Measurements from ENCODE around the gene VWA8.
"Not testable (repeated sequence)": the region's sequence is repeated elsewhere in the genome, so short reads cannot be mapped to it uniquely, and the experiment has no call there.

Gene VWA8

DNA sequence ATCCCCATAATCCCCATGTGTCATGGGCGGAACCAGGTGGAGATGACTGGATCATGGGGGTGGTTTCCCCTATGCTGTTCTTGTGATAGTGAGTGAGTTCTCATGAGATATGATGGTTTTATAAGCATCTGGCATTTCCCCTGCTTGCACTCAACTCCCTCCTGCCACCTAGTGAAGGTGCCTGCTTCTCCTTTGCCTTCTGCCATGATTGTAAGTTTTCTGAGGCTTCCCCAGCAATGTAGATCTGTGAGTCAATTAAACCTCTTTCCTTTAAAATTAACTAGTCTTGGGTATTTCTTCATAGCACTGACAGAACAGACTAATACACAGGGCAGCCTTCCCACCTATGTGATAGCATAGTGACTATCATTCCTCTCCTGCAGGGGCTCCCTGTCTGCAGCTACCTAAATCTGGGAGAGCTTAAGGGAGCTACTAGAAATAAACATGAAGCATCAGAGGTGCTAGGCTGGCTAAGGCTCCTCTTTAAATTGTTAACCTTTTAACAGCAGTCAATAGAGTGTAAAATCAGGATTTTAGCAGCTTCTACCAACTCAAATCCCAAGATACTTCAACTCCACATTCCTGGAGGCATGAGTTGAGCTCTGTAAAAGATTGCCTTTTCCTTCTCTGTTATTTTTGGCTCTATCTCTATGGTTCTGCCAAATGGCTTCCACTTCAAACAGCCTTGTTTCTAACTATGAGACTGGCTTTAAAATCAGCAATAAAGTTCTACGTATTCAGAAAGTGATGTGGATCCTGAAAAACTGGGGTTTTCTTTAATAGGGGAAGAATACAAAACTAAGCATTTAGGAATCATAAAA is 112.3 kb downstream of the VWA8 start:
- no peak for DNase-seq

DNA sequence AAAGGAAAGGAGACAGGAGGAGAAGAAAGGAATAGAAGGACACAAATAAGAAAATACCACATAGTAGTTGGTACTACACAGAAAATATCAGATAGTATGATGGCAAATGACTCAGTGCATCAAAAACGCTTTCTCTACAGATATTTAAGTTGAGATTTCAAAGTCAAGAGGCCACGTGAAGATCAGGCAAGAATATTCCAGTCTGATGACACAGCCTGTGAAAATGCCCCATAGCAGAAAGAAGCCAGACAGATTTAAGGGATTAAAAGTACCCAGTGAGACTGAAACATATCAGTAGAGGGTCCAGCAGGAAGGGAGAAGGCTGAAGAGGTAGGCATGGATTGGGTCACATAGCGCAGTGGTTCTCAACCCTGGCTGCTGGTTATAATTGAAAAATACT is 113.7 kb downstream of the VWA8 start:
- no peak for DNase-seq

DNA sequence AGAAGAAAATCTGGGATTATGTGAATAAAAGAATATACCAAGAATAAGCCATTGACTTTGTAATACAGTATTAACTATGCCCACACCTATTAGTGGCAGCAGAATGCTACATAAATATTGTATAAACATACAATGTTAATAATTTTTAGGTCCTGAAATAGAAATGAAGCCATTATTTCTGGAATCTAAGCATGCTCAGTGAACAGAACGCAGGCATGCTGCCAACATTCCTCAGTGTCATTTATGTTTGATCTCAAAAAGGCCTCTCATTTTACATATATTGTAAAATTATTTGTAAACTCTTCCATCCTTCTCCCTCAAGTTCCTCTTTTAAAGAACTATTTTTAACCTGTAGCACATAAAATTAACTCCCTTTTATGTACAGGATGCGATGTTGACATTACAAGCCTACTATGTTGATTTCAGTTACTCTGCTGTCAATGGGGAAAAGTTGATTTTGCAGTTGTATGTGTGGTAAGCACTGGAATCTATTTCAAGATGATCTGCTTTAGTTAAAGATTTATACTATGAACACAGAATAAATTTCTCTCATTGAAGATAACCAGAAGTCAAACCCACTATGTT is 118.8 kb downstream of the VWA8 start:
- no peak for DNase-seq

DNA sequence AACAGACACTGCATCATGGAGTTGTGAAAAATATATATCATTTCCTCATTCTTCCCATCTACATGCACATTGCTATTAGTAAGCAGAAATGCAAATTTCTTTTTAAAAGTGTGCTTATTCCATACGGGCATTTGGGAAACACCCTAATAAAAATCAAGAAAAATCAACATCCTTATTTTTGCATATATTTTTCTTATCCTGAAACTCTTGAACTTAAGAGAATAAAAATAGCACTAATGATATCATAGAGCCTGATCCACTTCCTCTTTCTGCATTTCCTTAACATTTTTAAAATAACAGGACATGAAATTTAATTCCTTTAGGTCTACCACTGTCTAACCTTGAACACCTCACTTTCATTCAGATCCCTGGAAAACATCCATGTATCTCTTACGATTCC is 123.3 kb downstream of the VWA8 start:
- DNase-seq = no peak

DNA sequence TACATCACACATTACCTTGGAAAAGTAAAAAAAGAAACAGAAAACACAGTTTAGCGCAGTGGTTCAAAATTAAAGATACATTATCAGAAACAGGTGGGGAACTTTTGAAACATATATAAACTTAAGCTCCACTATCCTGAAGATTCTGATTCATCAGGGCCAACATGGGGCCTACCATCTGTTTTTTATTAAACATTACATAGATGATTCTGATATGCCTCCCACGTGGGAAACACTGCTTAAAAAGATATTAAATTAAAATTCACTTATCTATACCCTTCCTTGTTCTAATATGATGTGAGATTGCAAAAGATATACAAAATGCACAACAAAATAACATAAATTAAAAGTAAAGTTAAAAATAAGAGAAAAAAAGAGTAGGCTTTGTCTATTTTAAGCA is 125.0 kb downstream of the VWA8 start:
- DNase-seq = no peak

DNA sequence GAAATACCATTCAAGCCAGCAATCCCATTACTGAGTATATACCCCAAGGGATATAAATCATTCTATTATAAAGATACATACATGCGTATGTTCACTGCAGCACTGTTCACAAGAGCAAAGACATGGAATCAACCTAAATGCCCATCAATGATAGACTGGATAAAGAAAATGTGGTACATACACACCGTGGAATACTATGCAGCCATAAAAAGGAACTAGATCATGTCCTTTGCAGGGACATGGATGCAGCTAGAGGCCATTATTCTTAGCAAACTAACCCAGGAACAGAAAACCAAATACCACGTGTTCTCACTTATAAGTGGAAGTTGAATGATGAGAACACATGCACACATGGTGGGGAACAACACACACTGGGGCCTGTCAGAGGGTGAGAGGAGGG is 126.2 kb downstream of the VWA8 start:
- not testable (repeated sequence) for DNase-seq

DNA sequence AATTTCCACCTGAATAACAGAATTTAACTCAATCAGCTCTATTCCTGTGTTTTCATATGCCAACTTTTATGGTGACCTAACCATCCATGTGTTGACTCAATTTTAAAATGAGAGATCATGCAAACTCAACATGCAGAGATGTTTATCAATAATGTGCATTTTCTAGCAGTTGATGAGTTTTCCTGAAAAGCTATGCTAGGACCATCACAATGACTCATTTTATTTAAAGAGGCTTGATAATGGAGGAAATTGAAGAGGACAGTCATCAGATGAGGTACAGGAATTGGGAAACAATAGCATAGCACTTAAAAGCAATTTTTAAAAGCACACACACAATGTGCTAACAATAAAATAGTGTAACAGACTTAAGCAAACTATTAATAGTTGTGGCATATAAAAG is 127.1 kb downstream of the VWA8 start:
- no peak for DNase-seq

DNA sequence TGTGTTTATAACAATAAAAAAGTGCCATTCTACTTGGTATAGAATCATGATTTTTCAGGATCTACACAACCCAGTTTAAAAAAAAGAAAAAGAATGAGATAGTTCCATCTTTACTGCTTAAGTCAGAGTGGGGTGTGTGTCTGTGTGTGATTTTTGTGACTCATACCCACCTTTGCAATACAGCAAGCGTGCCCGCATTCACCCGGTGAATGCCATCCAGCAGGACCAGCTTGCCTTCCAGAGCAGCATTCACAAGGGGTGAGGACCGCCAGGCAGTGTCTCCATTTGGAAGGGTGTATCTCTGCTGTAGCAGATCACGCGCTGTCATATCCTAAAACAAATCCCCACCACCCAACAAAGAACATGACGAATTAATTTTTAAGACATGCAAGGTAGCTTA is 127.7 kb downstream of the VWA8 start:
- DNase-seq = no peak

DNA sequence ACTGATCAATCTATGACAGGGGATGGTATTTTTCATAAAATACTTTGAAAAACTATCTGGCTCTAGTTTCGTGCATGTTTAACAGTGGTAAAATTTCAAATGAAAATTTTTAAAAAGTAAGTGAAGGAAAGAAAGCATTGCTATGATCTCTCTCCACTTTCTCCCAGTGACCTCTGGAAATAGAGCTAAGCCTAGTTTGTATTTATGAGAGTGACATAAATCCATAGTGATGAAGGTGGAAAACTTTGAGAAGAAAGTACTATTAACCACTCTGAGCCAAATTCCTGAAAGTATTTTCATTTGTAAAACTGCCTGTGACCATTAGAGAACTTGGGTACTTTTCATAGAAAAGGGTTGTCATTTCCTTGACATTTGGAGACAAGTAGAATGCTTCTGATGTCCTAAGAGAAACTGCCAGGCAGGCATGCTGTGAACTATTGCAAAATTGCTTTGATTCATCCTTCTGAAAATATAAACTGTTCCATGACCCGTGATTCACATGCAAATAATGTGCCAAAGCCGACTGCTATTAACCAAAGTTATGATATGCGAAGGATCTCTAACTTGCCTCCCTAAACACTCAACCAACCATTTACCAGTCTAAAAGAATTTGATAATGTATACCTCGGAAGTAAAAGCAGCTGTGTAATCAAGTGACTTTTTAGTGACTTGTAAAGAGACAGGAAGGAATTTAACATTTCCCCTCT is 133.2 kb downstream of the VWA8 start:
- no peak for DNase-seq

DNA sequence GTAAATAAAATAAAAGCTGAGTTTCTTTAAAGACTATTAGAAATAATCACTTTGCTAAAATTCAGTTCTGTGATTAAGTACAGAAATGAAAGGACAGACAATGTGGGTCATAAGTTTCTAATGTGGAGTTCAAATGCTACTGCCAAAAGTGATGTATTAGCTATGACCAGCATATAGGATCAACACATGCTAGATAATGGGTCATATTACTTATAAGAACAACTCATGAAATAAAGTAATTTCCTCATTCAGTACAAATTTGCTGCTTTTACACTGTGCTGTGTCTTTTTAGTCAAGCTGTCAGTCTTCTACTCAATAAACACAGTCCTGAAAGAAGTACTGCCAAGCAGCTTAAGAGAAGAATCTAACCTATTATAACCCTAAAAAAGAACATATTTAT is 135.2 kb downstream of the VWA8 start:
- DNase-seq = no peak

DNA sequence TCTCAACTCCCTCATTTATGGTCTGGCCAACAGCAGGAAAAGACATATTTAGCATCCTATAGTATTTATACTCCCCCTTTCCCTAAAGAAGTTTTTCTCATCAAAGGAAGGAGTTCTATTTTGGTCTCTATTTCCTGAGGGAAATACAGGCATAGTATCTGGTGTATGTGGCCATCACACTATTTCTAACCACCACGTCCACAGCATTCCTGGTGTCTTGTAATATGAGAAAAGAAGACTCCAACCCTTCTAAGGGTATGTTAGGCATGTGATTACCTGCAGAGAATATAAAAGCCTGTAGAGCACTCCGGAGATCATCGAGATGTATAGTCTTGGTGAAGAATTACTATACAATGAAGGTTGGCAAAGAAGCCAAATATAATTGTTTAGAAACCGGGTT is 137.4 kb downstream of the VWA8 start:
- DNase-seq = no peak

DNA sequence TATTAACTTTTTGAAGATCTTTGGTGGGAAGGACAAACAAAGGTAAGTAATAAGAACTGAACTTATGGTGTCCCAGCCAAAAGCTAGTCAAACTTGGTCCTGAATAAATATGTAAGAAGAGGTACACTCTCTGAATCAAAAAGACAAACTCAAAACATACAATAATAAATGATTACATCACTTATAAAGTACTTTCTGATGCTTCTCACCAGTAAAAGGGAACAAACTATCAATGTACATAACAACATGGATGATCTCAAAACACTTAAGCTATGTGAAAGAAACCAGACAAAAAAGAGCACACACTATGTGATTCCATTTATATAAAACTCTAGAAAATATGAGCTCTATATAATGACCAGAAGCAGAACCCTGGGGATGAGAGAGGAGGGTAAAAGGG is 138.3 kb downstream of the VWA8 start:
- DNase-seq = no peak

DNA sequence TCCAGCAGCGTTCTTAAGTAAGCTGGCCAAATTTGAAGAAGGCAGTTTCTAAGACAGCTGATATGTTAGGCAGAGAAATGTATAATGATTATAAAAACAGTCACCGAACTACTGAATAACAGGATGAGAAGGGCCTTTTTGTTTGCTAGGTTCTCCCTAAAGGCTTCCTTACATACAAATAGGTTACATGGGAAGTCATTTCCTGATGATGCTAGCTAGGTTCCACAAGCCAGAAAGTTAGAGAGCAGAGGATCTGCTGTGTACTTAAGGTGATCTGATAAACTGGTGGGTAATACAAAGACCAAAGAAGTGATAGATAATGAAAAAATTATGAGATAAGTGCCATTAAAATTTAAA is 139.7 kb downstream of the VWA8 start:
- no peak for DNase-seq

DNA sequence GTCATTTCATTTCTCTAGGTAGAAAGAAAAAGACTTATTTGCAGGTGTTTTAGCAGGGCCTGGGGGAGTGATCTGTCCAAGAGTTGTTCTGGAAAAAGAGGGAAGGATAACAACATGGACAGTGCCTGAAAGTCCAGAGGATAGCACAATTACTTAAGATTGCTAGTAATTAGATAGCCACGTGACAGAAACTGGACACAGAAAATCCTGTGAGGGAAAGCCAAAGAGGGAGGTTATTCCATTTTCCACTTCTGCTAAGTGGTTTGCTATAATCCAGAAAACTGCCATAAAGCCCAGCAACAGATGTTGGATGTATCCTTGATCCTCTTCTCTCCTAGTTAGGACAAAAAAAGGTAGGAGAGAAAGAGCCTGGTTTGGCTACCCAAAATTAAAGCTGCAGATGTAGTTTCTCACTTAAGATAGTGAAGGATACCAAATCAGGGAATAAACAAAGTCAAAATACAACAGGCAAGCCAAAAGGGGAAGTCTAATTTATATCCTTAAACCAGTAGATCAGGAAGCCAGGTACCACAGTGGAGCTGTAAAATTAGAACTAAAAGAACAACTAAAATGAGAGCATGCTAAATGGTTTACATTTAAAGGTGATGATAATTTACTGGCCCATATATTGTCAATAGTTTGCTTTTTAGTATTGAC is 140.2 kb downstream of the VWA8 start:
- DNase-seq = no peak

DNA sequence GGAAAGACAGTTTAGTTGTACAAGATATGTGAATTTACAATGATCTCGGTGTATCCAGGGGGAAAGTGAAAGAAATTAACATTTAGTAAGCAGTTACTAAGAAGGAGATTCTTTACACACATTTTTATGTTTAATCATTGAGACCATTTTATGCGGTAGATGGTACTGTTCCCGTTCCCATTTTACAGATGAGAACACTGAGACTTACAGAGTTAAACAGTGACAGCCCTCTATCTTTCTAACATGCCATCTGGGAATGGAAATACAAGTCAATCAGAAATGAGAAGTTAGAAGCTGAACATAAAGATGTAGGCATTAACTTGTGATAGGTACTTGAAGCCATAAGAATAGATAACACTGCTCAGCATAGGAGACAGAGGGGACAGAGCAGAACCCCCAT is 144.9 kb downstream of the VWA8 start:
- no peak for DNase-seq

DNA sequence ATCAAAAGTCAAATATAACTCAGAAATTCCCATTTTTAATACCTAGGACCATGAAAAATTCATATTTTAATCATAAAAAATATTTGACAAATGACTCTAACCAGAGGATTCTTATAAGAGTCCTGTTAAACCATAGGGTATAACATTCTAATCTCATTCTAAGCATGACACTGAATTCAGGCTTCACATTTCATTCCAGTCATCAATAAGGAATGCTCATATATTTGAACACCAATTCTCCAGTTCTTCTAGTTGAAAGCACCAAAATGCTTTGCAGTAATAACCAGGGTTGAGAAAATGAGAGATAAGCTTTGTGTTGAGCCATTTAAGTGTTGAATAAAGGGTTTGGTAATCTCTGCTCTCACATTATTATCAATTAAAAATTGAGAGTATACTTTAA is 147.5 kb downstream of the VWA8 start:
- DNase-seq = no peak

DNA sequence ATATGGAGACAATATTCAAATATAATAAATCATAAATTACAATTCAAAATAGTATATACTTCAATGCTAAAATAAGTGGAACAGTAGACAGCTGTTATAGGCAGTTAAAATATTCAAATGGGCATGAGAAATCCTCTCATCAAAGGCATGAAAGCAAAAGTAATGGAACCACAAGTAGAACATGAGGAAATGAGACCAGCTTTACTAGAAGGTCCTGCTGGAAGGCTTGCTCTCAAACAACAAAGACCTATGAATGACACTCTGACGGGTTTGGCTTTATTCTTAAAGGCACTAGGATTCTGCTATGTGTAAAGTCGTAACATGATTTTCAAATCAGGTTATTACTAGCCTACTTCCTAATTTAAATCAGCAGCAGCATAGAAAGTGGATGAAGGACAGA is 148.1 kb downstream of the VWA8 start:
- no peak for DNase-seq

DNA sequence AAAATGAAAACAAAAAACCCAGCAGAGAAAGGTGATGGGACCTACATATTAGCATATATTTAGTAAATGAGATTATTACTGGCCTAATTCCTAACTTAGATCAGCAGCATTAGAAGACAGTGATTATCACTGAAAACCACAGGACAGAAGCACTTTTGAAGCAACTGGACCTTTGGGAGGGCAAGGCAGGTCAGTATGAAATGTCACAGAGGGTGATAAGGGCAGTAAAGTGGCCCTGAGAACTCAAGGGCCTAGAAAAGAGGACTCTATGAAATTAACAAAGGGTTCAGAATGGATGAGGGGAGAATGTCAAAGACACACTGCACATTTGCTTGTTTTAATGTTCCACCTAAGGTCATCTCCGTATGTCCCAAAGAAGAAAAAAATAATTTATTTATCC is 148.7 kb downstream of the VWA8 start:
- DNase-seq = no peak

DNA sequence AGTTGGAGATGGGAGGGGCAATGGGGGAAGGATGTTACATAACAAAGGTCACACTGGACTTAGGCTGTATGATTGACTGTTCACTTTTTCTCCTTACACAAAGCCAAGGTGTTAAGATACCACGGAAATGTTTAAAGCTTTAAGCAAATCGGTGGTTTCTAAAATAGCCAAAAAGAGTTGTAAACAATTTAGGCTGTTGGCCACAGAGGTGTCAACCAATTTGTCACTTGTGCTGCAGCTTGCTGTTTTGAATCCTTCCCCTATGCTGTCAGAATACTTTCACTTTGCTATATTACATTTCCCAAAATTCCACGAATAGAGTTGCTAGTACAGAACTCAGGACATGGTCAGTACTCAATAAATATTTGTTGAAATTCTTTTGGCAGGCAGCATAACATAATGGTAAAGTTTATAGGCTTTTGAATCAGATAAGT is 149.3 kb downstream of the VWA8 start:
- DNase-seq = no peak

DNA sequence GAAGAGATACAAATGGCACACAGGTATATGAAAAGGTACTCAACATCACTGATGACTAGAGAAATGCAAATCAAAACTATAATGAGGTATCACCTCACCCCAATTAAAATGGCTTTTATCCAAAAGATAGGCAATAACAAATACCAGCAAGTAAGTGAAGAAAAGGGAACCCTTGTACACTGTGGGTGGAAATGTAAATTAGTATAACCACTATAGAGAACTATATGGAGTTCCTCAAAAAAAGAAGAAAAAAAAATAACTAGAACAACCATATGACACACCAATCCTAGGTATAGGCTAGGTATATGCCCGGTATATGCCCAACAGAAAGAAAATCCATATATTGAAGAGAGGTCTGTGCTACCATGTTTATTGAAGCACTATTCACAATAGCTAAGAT is 150.9 kb downstream of the VWA8 start:
- no peak for DNase-seq

DNA sequence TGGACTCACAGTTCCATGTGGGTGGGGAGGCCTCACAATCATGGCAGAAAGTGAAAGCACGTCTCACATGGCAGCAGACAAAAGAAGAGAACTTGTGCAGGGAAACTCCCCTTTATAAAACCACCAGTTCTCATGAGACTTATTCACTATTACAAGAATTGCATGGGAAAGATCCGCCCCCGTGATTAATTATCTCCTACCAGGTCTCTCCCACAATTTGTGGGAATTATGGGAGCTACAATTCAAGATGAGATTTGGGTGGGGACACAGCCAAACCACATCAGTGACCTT is 157.5 kb downstream of the VWA8 start:
- DNase-seq = not testable (repeated sequence)

DNA sequence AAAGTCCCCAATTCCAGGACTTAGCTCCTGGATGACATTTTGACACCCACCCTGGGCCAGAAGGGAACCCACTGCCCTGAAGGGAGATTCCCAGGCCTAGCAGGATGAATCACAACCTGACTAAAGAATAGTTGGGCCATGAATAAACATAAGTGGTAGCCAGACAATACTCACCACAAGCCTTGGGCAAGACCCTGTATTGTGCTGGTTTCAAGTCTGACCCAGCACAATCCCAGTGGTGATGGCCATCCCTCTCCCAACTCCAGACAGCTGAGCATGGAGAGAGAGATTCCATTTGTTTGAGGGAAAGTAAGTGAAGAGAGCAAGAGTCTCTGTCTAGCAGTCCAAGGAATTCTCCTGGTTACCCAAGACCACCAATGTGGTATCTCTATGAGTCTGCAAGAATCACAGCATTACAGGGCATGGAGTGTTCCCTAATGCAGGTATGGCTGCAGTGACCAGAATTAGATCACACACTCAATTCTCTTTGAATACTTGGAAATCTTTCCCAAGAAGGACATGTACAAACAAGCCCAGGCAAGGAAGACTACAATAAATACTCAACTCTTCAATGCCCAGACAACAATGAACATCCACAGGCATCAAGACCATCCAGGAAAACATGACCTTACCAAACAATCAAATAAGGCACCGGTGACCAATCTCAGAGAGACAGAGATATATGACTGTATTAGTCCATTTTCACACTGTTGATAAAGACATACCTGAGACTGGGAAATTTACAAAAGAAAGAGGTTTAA is 158.0 kb downstream of the VWA8 start:
- DNase-seq = no peak

DNA sequence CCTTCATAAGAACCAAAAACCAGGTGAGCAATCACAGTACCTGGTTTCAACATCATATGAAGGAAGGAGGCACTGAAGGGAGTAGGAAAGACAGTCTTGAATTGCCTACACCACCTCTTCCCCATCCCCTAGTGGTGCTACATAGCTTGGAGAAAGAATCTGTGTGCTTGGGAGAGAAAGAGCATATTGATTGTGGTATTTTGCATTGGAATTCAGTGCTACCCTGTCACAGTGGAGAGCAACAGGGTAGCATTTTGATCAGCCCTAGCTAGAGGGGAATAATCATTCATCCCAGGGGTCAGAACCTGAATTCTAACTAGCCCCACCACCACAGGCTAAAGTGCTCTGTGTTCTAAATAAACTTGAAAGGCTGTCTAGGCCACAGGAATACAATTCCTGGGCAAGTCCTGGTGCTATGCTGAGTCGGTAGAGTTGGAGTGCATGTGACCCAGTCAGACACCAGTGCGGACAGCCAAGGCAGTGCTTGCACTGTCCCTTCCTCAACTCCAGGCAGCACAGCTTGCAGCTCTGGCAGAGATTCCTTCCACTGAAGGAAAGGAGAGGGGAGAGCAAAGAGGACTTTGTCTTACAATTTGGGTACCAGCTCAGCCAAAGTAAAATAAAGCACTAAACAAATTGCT is 158.7 kb downstream of the VWA8 start:
- no peak for DNase-seq
